ENCODE results near the gene GDI1. TPM values are rescaled to one million over a fixed set of nuclear protein-coding genes. Genes with fewer than 3 reads are reported as not detected.

Gene GDI1
- total and polyA plus RNA-seq, 2 of the 8 experiments (the other 6 are each of a cell fraction or from before 2014, with no cell fraction given), result 83.1 to 136 TPM

DNA sequence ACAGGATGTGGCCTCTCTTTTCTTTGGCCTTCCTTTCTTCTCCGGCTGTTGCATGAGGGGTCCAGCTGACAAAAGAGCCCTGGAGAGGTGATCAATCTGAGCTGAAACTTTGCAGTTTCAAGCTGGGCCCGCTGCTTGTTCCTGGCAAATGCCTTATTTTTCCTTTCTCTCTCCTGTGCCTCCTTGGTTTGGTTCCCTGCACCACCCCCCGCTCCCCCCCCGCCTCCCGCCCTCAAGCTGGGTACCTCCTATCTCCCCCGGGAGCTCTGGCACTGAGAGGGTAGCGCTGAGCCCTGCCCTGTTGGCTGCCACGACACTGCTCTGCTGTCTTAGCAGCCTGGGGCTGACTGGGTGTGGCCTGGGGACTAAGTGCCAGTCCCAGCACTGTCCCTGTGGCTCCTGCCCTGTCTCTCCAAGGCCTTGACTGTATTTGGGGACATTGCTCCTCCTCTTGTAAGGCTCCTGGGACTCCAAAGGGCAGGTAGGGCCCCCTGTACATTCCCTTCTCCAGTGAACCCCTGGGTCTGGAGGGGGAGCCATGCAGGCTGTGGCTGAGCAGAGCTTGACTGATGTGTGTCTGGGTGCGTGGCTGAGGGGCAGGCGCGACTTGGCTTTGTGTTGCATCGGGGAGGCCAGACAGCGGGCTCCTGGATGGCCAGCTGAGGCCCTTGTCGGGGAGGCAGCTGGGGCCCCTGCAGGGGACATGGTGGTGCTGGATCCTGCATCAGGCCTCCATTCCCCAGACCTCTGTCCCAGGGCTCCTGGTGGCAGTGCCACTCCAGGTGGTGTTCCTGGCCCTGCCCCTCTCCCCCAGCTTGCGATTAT is 22.2 kb downstream of the GDI1 start (continued):
- TF ChIP-seq SRF (IDR thresholded peaks at IDR 0.05; ENCODE audit: low read depth, low read length), result no peak
- TF ChIP-seq, protein P1, sequence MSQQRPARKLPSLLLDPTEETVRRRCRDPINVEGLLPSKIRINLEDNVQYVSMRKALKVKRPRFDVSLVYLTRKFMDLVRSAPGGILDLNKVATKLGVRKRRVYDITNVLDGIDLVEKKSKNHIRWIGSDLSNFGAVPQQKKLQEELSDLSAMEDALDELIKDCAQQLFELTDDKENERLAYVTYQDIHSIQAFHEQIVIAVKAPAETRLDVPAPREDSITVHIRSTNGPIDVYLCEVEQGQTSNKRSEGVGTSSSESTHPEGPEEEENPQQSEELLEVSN (IDR thresholded peaks at IDR 0.05), result no peak
- TF ChIP-seq TEAD4 (IDR thresholded peaks at IDR 0.05; ENCODE audit: low read depth, low read length), result no peak

Data from H1 (cell line).